Stomach (tissue), 4 donors: ENCODE data around the gene ARL3.

Source experiments
- CTCF ChIP-seq, 7 experiments: fragments of 450-650 bp in 4 of 7; fragments of 200-600 bp in 3 of 7; sonication (generic) in 3 of 7; IDR thresholded peaks; one replicate each; pipeline ENCODE4 v1.5.1; 2016 to 2019; ENCODE audit warnings: antibody characterized with exemption in 7 of 7, control low read depth in 2 of 7, mild to moderate bottlenecking in 1 of 7
- EP300 ChIP-seq: sonication (generic); formaldehyde crosslinking; IDR thresholded peaks from one replicate; pipeline ENCODE4 v1.6.1; 2017; ENCODE audit warnings: antibody characterized with exemption

GRCh38 chr10:102668326-102669107 is 45.7 kb downstream of the ARL3 start:
- TF ChIP-seq CTCF (IDR thresholded peaks at IDR 0.05) = no peak
- TF ChIP-seq EP300 = no peak
